ENCODE data around the gene PHACTR3.

The PHACTR3 gene

DNA sequence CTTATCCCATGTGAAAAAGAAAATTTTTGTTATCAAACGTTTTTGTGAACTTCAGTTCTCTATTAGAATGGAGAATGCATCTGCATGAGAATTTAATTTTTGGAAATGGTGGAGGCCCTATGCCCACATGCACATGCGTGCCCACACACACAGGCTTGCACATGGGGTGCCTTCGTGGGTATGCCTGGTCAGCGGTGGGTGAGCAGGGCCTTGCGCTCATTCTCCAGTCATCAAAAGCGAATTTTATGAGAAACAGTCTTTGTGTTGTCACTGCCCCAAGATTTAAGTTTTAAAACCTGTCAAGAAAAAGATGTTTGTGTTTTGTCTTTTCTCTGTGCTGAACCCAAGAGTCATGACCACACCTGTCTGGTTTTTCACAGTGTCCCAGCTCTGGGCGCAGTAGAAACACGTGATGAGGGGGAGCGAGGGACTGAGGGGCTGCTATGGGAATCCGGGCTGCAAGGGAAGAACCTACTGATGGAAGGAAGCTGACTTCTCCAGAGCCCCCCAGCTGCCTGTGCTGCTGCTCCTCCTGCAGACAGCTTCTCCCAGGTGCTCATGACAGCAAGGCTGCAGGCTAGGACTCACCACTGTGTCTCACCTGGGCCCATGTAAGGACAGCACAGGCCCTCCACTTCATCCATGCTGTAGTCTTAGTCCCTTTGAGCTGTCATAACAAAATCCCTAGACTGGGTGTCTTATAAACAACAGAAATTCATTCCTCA lies 175.5 kb downstream of the PHACTR3 start:
- intact Hi-C loops (cut with DNase I; ENCODE audit: low total_unique reads), result no loop called here
- no peak for DNase-seq
- Histone ChIP-seq H3K36me3 (no peaks in the 10 kb centered on the region), H3K27me3 (peaks cover 0 to 7% of the 10 kb centered on the region in 2 donors), H3K4me3 (no peak overlapping the region), H3K27ac (no peak overlapping the region), H3K4me1 (no peaks in the 10 kb centered on the region), H3K9me3 (no peaks in the 10 kb centered on the region)
- no peak for TF ChIP-seq CTCF (IDR thresholded peaks at IDR 0.05)

- Histone ChIP-seq H3K27ac (no peak overlapping the region), H3K27me3 (peaks cover 0 to 7% of the 10 kb centered on the region in 2 donors), H3K4me3 (no peak overlapping the region), H3K4me1 (no peaks in the 10 kb centered on the region), H3K36me3 (no peaks in the 10 kb centered on the region), H3K9me3 (no peaks in the 10 kb centered on the region)
- intact Hi-C loops (cut with DNase I; ENCODE audit: low total_unique reads), result no loop called here
- DNase-seq, result peak in 1 of 2 donors; percentile 19
- TF ChIP-seq CTCF (IDR thresholded peaks at IDR 0.05), result no peak
Observed at GRCh38 chr20:59780494-59781185, 176.3 kb downstream of the PHACTR3 start.

GRCh38 chr20:59781226-59781625 lies 176.9 kb downstream of the PHACTR3 start:
- no peak for TF ChIP-seq CTCF (IDR thresholded peaks at IDR 0.05)
- H3K4me1 ChIP-seq, result no peaks in the 10 kb centered on the region
- peak in 1 of 2 donors; percentile 39 for DNase-seq
- peaks cover 0 to 7% of the 10 kb centered on the region in 2 donors for H3K27me3 ChIP-seq
- H3K9me3 ChIP-seq, result no peaks in the 10 kb centered on the region
- no peak overlapping the region for H3K4me3 ChIP-seq
- no peaks in the 10 kb centered on the region for H3K36me3 ChIP-seq
- intact Hi-C loops (cut with DNase I; ENCODE audit: low total_unique reads), result no loop called here
- no peak overlapping the region for H3K27ac ChIP-seq

GRCh38 chr20:59782986-59783640 lies 178.8 kb downstream of the PHACTR3 start:
- peak; percentile 41 to 56 for TF ChIP-seq CTCF (IDR thresholded peaks at IDR 0.05)
- peak; percentile 38 to 40 for DNase-seq
- H3K4me3 ChIP-seq, result no peak overlapping the region
- H3K27me3 ChIP-seq, result peaks cover 0 to 7% of the 10 kb centered on the region in 2 donors
- intact Hi-C loops (cut with DNase I; ENCODE audit: low total_unique reads), result no loop called here
- no peaks in the 10 kb centered on the region for H3K4me1 ChIP-seq
- no peaks in the 10 kb centered on the region for H3K36me3 ChIP-seq
- no peak overlapping the region for H3K27ac ChIP-seq
- H3K9me3 ChIP-seq, result no peaks in the 10 kb centered on the region

GRCh38 chr20:59783641-59784010 lies 179.3 kb downstream of the PHACTR3 start:
- no peaks in the 10 kb centered on the region for H3K36me3 ChIP-seq
- H3K27me3 ChIP-seq, result peaks cover 0 to 9% of the 10 kb centered on the region in 2 donors
- DNase-seq, result peak in 1 of 2 donors; percentile 51
- no peaks in the 10 kb centered on the region for H3K4me1 ChIP-seq
- no peaks in the 10 kb centered on the region for H3K9me3 ChIP-seq
- no peak overlapping the region for H3K27ac ChIP-seq
- intact Hi-C loops (cut with DNase I; ENCODE audit: low total_unique reads), result no loop called here
- H3K4me3 ChIP-seq, result no peak overlapping the region
- no peak for TF ChIP-seq CTCF (IDR thresholded peaks at IDR 0.05)

Data from tibial artery (tissue), 4 donors.